ENCODE results near the gene CFAP299.

Gene CFAP299

GRCh38 chr4:80475236-80475635 is 139.7 kb downstream of the CFAP299 start:
- no peak for TF ChIP-seq CTCF (IDR thresholded peaks at IDR 0.05)
- Histone ChIP-seq H3K9me3 (no peaks in the 10 kb centered on the region), H3K4me3 (ENCODE audit: low read depth in 1 of 2, low read length in 1 of 2) (no peak overlapping the region), H3K4me1 (ENCODE audit: control insufficient read depth in 1 of 2, insufficient read depth in 1 of 2, low read depth in 1 of 2, low read length in 1 of 2) (no peaks in the 10 kb centered on the region), H3K27me3 (no peaks in the 10 kb centered on the region), H3K27ac (no peak overlapping the region), H3K36me3 (no peaks in the 10 kb centered on the region)

GRCh38 chr4:80475798-80476197 is 140.3 kb downstream of the CFAP299 start:
- TF ChIP-seq CTCF (IDR thresholded peaks at IDR 0.05): no peak
- H3K4me3 ChIP-seq (ENCODE audit: low read depth in 1 of 2, low read length in 1 of 2): no peak overlapping the region
- H3K36me3 ChIP-seq: no peaks in the 10 kb centered on the region
- H3K27me3 ChIP-seq: no peaks in the 10 kb centered on the region
- H3K27ac ChIP-seq: no peak overlapping the region
- H3K4me1 ChIP-seq (ENCODE audit: control insufficient read depth in 1 of 2, insufficient read depth in 1 of 2, low read depth in 1 of 2, low read length in 1 of 2): no peaks in the 10 kb centered on the region
- H3K9me3 ChIP-seq: no peaks in the 10 kb centered on the region

- no peak overlapping the region for H3K4me3 ChIP-seq (ENCODE audit: low read depth in 1 of 2, low read length in 1 of 2)
- no peaks in the 10 kb centered on the region for H3K4me1 ChIP-seq (ENCODE audit: control insufficient read depth in 1 of 2, insufficient read depth in 1 of 2, low read depth in 1 of 2, low read length in 1 of 2)
These were observed 149.2 kb downstream of the CFAP299 start for GRCh38 chr4:80484712-80485111.

GRCh38 chr4:80486603-80487002 is 151.1 kb downstream of the CFAP299 start:
- H3K4me3 ChIP-seq (ENCODE audit: low read depth in 1 of 2, low read length in 1 of 2): no peak overlapping the region
- H3K27ac ChIP-seq: no peak overlapping the region
- H3K4me1 ChIP-seq (ENCODE audit: control insufficient read depth in 1 of 2, insufficient read depth in 1 of 2, low read depth in 1 of 2, low read length in 1 of 2): no peaks in the 10 kb centered on the region
- no peaks in the 10 kb centered on the region for H3K36me3 ChIP-seq
- TF ChIP-seq CTCF (IDR thresholded peaks at IDR 0.05): no peak
- no peaks in the 10 kb centered on the region for H3K27me3 ChIP-seq
- no peaks in the 10 kb centered on the region for H3K9me3 ChIP-seq

More at GRCh38 chr4:80484712-80485111, 149.2 kb downstream of the CFAP299 start:
- Histone ChIP-seq H3K36me3 (no peaks in the 10 kb centered on the region), H3K27ac (no peak overlapping the region), H3K9me3 (no peaks in the 10 kb centered on the region), H3K27me3 (no peaks in the 10 kb centered on the region)
- no peak for TF ChIP-seq CTCF (IDR thresholded peaks at IDR 0.05)

- no peak overlapping the region for H3K27ac ChIP-seq
- H3K9me3 ChIP-seq: no peaks in the 10 kb centered on the region
- TF ChIP-seq CTCF (IDR thresholded peaks at IDR 0.05): no peak
- no peaks in the 10 kb centered on the region for H3K27me3 ChIP-seq
- H3K4me3 ChIP-seq (ENCODE audit: low read depth in 1 of 2, low read length in 1 of 2): no peak overlapping the region
- H3K36me3 ChIP-seq: no peaks in the 10 kb centered on the region
- no peaks in the 10 kb centered on the region for H3K4me1 ChIP-seq (ENCODE audit: control insufficient read depth in 1 of 2, insufficient read depth in 1 of 2, low read depth in 1 of 2, low read length in 1 of 2)
These were observed 154.3 kb downstream of the CFAP299 start for GRCh38 chr4:80489798-80490197.

GRCh38 chr4:80492761-80493160 is 157.2 kb downstream of the CFAP299 start:
- no peaks in the 10 kb centered on the region for H3K4me1 ChIP-seq (ENCODE audit: control insufficient read depth in 1 of 2, insufficient read depth in 1 of 2, low read depth in 1 of 2, low read length in 1 of 2)
- no peak overlapping the region for H3K27ac ChIP-seq
- H3K36me3 ChIP-seq: no peaks in the 10 kb centered on the region
- no peak overlapping the region for H3K4me3 ChIP-seq (ENCODE audit: low read depth in 1 of 2, low read length in 1 of 2)
- TF ChIP-seq CTCF (IDR thresholded peaks at IDR 0.05): no peak
- no peaks in the 10 kb centered on the region for H3K27me3 ChIP-seq
- H3K9me3 ChIP-seq: no peaks in the 10 kb centered on the region

All from neutrophil (primary cell).